GM12873 (cell line): ENCODE data around the gene C20orf141.

Experiments used
- CTCF ChIP-seq: IDR thresholded peaks from 2 replicates; pipeline ENCODE4 v1.5.1; 2012; ENCODE audit warnings: low read depth, mild to moderate bottlenecking, moderate library complexity, low read length, control low read depth; ENCODE audit not compliant: insufficient read depth; ENCODE audit errors: missing control alignments

Gene C20orf141

GRCh38 chr20:2851086-2851485 is 36.3 kb downstream of the C20orf141 start:
- no peak for TF ChIP-seq CTCF

GRCh38 chr20:2858591-2858990 is 43.8 kb downstream of the C20orf141 start:
- TF ChIP-seq CTCF, result no peak

GRCh38 chr20:2859330-2860121 is 44.7 kb downstream of the C20orf141 start:
- TF ChIP-seq CTCF, result no peak

GRCh38 chr20:2864626-2865025 is 49.8 kb downstream of the C20orf141 start:
- TF ChIP-seq CTCF, result no peak

- no peak for TF ChIP-seq CTCF
Measured at GRCh38 chr20:2865101-2865500, 50.3 kb downstream of the C20orf141 start.
